Stimulated activated CD4-positive, alpha-beta T cell treated with anti-CD3 and anti-CD28 coated beads, Interleukin-2, amount 100 ng/mL, for 4 hours (primary cell): Measurements from ENCODE around the gene CDK10.

Experiments
- DNase-seq: peaks from one replicate; pipeline ENCODE4 v3.0.0-alpha.2; 2020; ENCODE audit warnings: low read depth

The CDK10 gene

GRCh38 chr16:89712274-89712781 lies 25.8 kb downstream of the CDK10 start:
- no peak for DNase-seq

GRCh38 chr16:89716493-89716892 lies 30.0 kb downstream of the CDK10 start:
- no peak for DNase-seq

- no peak for DNase-seq
Measured at GRCh38 chr16:89716916-89717687, 30.6 kb downstream of the CDK10 start.

- DNase-seq, result no peak
Measured at GRCh38 chr16:89717688-89718505, 31.4 kb downstream of the CDK10 start.

GRCh38 chr16:89720551-89720812 lies 34.0 kb downstream of the CDK10 start:
- DNase-seq, result no peak

GRCh38 chr16:89720813-89721545 lies 34.5 kb downstream of the CDK10 start, which contains the start of the genes VPS9D1 and ZNF276:
VPS9D1 (minus strand) TSS chr16:89720898; CDS start chr16:89720861, 37 bp downstream.
ZNF276 (plus strand) TSS chr16:89721537; CDS start chr16:89721641, 104 bp downstream.
- peak; percentile 85 for DNase-seq

- DNase-seq, result peak; percentile 85
Measured at GRCh38 chr16:89721546-89722391, 35.3 kb downstream of the CDK10 start.

- peak; percentile 21 for DNase-seq
Measured at GRCh38 chr16:89722392-89723278, 36.1 kb downstream of the CDK10 start.

- peak; percentile 40 for DNase-seq
Measured at GRCh38 chr16:89723279-89724250, 37.1 kb downstream of the CDK10 start.

GRCh38 chr16:89727406-89728120 lies 41.1 kb downstream of the CDK10 start:
- no peak for DNase-seq

GRCh38 chr16:89729293-89729692 lies 42.8 kb downstream of the CDK10 start:
- no peak for DNase-seq

GRCh38 chr16:89729863-89730593 lies 43.5 kb downstream of the CDK10 start:
- DNase-seq, result no peak

GRCh38 chr16:89730610-89731234 lies 44.2 kb downstream of the CDK10 start:
- no peak for DNase-seq

- DNase-seq, result no peak
Measured at GRCh38 chr16:89732142-89732917, 45.8 kb downstream of the CDK10 start.

- no peak for DNase-seq
Measured at GRCh38 chr16:89732918-89733242, 46.4 kb downstream of the CDK10 start.

GRCh38 chr16:89733322-89733721 lies 46.8 kb downstream of the CDK10 start:
- no peak for DNase-seq

- no peak for DNase-seq
Measured at GRCh38 chr16:89733792-89734191, 47.3 kb downstream of the CDK10 start.
